Stimulated activated CD4-positive, alpha-beta T cell treated with anti-CD3 and anti-CD28 coated beads, Interleukin-1b, Interleukin-23, amount 100 ng/mL, for 1 hour (primary cell): ENCODE results near the gene ETV6.
A peak's percentile ranks its signal among the peaks of the same experiment; 100 is the strongest.

Experiments
- DNase-seq, 2 donors: peaks; one replicate each; pipeline ENCODE4 v3.0.0-alpha.2; 2020; ENCODE audit warnings: low read depth in 2 of 2

ETV6 gene

GRCh38 chr12:11757531-11757930 is 108.1 kb downstream of the ETV6 start:
- DNase-seq, result no peak

- no peak for DNase-seq
Observed at GRCh38 chr12:11758087-11758486, 108.6 kb downstream of the ETV6 start.

- DNase-seq, result no peak
Observed at GRCh38 chr12:11758510-11759493, 109.3 kb downstream of the ETV6 start.

- no peak for DNase-seq
Observed at GRCh38 chr12:11759494-11759878, 110.0 kb downstream of the ETV6 start.

DNA sequence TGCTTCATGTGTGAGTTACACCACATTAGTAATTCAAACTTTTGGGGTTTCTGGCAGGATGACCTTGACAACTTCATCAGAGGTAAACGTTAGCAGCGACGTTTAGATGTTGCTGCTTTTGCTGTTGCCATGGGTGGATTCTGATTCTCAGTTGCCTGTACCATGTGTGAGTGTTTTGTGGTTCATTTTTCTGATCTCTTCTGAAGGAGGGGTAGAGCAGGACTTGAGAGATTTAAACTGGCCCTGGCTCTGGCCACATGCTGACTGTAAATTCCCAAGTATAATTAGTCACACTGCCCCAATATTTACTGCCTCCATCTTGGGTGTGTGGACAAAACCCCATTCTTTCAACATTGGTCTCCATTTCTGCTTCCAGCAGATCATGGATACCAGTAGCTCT is 110.4 kb downstream of the ETV6 start:
- DNase-seq, result no peak

GRCh38 chr12:11761869-11762567 is 112.5 kb downstream of the ETV6 start:
- DNase-seq, result no peak

DNA sequence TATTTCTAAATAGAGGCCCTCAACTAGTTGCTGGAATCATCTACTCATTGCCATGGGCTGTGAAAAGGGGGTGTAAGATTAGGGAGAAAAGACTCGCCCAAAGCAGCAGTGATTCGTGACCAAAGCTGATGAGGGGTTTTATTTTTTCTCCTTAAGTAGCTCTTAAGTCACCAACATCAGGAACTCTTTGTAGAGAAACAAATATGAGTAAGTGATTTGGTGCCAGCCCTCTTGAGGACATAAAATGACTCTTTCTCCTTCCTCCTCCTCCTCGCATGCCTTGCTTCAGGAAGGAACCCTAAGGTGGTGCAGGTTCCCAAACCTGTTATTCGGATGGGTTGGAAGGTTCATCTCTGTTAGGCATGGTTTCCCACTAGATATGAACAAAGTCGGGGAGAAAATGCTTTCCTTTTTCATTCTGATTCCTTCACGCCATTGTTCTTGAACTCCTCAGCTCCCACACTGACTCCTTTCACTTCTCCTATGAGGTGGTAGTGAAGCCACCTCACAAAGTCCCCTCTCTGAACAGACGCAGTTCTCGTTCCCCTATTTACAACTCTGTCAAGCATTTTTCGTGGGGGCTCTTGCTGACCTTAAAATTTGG is 113.4 kb downstream of the ETV6 start:
- no peak for DNase-seq

DNA sequence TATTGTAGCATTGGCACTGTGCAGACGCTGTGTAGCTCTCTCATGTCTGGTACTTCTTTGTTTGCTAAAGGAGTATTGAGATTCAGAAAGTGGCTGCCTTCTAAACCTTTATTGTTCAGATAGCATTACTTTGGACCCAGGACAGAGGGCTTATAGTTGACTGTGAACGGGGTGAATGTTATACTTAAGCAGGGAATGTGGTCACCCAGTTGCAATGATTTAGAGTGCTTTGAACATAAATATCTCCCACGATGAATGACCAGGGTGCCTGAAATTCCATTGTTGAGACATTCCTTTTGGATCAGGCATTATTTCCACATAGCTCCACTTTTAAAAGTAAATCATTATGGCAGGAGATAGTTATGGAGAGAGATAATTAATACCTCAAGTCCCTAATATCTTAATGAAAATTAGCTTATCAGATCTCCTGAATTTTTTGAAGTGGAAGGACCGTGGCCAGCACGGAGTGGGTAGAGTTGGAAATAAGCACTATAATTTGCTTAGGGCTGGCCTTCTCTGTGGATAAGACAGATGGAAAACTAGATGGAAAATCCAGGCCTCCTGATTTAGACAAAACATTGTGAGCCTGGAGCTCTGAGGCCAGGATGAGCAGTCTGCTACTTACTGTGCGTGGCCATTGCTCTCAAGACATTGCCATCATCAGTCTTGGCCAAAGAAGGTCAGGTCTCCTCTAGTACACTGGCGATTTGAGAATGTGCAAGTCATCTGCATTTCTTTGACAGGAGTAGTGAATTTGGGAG is 114.5 kb downstream of the ETV6 start:
- DNase-seq, result no peak

DNA sequence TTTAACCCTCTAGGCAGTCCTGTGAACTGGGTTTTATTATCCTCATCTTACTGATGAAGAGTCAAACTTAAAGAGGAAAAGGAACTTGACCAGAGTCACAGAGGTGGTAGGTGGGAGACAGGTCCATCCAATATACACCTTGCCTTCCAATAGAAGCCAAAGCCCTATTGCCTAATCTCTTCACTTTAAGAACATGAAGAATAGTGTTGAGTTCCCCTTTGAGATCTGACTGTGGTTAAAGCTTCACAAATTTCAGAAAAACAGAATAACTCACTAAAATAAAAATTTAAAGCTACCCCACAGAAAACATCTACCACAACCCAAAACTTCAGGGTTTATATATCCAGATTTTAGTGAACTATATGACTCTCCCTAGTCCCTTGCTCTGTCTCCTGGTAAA is 115.4 kb downstream of the ETV6 start:
- no peak for DNase-seq

DNA sequence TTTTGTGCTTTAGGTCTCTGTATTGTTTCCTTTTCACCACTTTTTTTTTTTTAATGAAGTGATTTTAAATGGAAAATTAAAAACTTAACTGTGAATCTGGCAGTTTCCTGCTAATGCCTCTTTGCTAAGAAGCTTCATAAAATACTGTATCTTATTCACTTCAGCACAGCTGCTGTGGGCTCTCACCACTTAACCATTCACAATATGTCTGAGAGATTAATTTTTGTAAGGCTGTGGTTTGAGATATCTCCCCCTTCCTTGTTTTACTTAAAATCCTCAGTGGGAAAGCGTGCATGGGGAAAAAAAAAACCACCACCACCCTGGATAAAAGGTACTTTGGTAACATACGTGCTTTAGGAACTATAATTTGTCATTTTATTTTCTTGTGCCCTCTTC is 115.9 kb downstream of the ETV6 start:
- DNase-seq, result no peak

- DNase-seq, result peak in 1 of 2 donors; percentile 44
Observed at GRCh38 chr12:11765817-11766794, 116.6 kb downstream of the ETV6 start.

- no peak for DNase-seq
Observed at GRCh38 chr12:11767029-11767724, 117.7 kb downstream of the ETV6 start.

DNA sequence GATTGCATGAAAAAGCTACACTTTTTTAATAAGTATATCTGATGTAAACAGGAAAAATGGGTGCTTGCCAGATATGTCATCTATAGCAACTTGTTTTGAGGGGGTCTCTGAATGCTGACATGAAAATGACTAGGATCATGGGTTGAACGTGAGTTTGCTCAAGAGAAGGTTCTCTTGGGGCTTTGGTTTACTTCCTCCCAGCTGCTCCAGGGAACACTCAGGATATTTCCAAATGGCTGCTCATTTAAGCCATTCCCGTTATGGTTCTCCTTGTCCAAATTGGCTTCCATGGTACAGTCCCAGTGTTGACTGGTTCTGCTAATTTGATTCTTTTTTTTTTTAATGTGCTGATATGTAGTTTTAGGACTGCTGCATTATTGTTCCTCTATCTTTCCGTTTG is 118.3 kb downstream of the ETV6 start:
- no peak for DNase-seq

DNA sequence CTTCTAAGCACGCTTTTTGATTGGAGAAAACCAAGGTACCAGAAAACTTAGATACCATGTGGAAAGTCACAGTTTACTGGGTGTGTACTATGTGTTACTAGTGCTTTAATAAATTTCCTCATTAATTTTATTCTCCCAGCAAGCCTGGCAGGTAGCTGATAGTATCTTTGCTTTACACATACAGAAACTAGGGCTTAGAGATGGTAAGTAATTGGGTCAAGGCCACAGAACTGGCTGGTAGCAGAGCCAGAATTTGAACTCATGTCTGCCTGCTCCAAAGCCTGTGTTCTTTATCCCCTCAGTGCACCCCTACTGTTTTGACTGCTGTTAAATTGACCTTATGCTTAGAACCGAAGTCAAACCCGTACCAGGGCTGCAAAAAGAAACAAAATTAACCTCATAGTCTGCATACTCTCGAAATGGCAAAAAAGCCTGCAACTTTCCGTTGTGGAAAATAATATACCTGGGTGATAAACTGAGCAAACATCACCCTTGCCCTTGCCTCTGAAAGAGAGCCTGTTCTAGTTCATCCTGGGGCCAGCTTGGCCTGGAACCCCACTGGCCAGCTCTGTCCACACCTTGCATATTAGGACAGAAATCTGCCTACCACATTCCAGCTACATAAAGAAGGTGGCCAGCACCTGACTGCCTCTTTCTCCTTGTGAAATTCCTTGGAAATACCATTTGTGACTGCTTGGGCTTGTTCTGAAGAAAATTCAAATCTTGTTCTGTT is 118.9 kb downstream of the ETV6 start:
- no peak for DNase-seq

DNA sequence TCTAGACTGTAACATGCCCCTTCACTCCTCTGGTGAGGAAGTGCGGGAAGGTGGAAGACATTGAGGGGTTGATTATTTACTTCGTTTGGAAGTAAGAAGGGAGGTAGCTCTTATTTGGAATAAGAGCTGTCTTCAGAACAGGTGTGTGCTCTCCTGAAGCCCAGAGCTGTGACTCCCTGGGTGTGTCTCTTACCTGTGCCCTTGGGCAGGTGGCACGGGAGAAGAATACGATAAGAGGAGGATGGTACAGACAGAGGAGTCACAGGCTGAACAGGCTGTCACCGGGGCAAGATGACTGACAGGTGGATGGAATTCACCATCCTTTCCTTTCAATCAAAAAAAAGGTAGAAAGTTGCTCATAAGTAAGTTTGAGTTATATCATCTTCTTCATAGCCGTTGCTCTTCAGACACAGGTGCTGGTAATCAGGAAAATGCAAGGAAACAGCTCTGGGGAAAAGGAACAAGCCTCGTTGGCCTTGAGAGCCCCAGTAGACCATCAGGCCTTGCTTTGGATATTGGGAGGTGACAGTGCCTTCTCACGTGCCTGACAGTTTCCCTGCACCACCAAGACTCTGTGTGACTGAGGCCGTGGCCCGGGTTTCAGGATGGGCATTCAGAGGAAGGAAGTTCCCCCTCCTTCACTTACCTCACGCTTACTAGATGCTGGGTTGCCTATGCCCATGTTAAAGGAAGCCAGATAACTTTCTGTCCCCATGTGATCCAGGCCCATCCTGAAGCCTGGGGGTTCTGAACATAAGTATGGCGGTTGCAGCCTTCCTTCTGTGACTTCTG is 120.4 kb downstream of the ETV6 start:
- no peak for DNase-seq

- DNase-seq, result no peak
Observed at GRCh38 chr12:11771356-11771755, 121.9 kb downstream of the ETV6 start.

DNA sequence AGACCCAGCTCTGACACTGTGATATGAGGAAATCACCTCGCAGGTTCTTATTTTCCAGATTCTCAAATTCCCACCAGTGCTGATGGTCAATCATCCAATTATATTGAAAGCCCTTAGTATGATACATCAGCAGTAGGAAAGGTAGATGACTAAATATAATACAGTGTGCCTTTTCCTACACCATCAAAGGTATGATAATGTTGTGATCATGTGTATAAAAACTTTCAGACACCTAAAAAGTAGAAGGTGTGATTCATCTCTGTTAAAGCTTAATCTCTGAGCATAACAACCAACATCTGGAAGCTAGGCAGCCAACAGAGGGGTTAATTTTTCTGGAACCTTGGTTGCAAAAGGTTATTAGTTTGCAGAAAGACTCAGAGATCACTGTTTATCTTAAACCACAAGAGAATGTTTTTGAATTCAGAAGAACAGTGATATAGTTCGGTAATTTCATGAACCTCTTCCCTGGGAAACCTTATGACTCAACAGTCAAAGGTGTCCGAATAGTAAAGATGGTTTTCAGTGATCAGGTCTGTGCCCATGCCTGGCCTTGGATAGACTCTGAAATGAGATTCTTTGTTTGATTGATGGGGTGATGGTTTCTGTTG is 122.5 kb downstream of the ETV6 start:
- DNase-seq, result no peak
